Ammon's horn (tissue), 1 donor: ENCODE measurements around the gene ACER2.
A peak's percentile ranks its signal among the peaks of the same experiment; 100 is the strongest.

Experiments used
- DNase-seq: peaks from one replicate; pipeline ENCODE4 v3.0.0-alpha.2; 2016; ENCODE audit warnings: low spot score

ACER2 gene

DNA sequence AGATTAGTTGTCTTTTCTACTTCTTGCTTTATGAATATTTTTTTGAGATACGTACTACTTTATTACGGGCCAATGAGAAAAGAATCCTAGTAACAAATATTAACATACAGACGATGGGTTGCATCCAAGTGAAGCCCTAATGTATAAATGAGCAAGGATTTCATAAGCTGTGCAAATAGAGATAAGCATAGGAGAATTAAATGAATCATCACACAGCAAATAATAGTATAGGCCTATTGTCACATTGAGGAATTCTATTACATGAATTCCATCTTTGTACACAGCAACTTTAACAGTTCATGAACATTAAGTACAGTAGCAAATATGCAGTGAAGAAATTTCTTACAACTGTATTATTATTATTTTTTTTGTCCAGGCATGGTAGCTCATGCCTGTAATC is 78.0 kb downstream of the ACER2 start:
- DNase-seq, result no peak

DNA sequence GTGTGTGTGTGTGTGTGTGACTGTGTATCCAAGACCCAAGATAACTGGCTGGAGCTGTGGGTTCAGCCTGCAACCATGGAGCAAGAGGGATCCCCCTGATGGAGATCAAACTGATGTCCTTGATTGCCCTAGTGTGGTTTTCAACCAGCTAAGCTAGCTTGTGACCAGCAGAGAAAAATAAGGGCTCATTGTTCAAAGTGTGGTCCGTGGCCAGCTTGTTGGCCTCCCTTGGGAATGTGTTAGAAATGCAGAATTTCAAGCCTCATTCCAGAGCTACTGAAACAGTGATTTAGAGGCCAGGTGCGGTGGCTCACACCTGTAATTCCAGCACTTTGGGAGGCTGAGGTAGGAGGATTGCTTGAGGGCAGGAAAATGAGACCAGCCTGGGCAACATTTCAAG is 79.9 kb downstream of the ACER2 start:
- peak; percentile 88 for DNase-seq

DNA sequence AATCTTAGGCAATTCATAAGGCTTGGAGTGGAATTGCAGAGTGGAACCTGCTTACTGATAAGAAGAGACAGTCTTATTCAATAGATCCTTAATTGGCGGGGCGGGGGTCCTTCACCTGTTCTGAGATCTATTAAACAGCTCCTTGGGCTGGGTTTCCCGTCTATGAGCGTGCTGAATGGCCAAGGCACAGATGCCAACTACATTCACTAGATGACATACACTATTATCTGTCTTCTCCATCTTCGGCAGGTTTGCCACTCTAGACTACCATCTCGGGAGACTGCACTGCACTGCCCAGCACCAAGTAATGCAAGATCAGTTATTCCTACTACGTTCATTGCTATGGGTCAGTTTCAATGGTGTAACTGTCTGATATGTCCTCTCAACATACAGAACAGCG is 81.5 kb downstream of the ACER2 start:
- DNase-seq, result no peak

DNA sequence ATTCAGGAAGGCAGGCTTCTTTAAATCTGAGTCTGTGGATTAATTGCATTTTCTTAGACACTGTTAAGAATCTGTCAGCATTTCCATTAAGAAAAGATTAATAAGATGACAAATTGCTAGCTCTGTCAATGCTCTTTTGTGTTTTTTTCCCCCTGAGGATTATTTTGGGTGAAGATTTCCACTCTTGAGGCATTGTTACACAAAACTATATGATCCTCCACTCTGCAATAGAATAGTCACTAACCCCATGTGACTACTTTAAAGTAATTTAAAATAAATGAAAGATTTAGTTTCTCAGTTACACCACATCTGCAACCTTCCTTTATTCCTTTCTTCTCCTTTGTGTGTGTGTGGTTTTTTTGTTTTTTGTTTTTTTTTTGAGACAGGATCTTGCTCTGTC is 82.0 kb downstream of the ACER2 start:
- no peak for DNase-seq

DNA sequence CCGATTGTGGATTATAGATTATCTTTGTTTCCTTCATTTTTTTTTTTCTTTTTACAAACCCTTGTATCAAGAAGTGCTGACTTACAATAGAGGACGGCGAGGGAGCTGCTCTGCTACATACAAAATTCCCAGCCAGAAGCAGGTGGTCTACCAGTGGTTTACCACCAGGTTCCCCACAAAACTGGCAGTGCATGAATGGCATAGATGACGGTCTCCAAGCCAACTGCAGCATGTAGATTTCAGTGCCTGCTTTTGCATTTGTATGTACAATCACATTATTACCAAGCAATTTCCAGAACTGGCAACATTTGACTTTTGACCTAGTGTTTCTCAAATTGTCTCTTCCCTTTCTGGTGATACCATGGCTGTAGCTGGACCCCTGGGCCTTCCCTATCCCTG is 84.0 kb downstream of the ACER2 start:
- no peak for DNase-seq

DNA sequence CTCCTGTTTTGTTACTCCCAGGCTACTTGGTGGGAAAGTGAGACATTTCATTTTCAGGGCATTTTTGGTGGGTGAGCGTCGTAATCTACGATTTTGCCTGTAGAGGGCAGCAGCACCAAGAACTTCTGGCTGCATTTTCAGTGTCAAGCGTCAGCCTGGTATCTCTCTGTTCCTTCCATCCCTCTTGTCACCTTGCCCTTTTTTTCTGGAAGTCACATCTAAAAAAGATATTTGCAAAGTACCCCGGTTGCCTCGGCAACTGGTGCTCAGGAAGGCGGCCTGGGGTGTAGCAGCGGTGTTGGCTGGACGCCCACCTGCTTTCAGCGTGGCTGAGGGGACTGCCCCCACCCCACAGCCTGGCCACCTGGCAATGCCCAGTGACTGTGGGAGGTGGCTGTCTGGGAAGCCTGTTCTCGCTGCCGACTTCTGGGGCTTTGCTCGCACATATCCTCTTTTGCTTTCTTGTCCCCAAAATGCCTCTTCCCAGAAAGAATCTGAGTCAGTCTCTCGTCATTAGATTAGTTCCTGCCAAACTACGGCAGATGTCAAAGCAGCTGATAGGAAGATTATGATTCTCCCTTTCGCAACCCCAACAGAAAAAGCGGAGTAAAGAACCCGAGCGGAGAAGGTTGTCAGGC is 84.5 kb downstream of the ACER2 start:
- peak; percentile 90 for DNase-seq

DNA sequence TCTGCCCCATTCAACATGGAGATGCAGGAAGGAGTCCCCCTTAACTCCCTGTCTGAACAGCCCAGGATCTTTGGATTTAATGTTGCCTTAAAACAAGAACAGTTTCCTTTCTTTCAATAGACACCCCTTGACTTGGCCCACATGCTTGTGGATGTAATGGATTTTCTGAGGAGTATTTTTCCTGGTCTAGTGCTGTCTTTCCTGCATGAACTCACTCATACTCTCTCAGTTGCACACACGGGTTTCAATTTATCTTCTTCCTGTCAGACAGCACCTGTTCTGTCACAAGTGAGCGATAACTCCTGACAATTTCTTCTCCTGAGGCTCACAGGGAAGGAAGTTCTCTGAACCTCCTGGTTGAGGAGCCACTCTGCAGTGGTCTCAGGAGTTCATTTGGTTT is 85.1 kb downstream of the ACER2 start:
- no peak for DNase-seq

DNA sequence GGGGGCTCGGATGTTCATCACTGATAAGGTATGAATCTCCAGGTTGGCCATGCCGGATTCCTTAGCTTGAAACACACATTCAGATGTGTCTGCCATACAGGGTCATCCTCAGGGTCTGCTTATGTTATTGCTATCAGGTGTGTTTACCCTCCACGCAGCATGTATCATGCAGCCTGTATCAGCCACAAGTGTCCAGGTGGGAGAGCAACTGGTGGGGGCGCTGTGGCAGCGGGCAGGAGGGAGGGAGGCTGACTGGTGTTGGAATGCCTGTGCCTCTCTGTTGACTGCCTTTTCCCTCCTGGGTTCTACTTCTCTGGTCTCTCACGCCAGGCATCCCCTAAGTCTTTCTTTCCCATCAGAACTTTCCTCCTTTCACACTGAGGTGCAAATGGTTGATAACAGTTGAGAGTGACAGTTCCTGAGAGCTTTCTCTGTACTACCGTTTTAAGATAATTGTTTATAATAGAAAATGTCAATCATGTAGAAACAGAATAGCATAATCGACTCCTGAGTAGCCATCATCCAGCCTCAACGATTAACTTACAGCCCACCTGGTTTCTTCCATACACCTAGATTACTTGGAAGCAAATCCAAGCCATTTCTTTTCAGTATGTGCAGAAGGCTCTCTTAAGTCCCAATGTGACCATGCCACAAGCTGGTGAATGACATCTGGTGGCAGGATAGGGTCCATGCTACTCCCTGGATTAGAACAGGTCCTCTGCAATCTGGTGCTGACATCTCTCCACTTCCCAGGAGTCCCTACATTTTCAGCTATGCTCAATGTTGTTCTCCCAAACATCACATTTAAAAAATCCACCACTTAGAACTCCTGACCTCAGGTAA is 86.6 kb downstream of the ACER2 start:
- DNase-seq, result no peak

DNA sequence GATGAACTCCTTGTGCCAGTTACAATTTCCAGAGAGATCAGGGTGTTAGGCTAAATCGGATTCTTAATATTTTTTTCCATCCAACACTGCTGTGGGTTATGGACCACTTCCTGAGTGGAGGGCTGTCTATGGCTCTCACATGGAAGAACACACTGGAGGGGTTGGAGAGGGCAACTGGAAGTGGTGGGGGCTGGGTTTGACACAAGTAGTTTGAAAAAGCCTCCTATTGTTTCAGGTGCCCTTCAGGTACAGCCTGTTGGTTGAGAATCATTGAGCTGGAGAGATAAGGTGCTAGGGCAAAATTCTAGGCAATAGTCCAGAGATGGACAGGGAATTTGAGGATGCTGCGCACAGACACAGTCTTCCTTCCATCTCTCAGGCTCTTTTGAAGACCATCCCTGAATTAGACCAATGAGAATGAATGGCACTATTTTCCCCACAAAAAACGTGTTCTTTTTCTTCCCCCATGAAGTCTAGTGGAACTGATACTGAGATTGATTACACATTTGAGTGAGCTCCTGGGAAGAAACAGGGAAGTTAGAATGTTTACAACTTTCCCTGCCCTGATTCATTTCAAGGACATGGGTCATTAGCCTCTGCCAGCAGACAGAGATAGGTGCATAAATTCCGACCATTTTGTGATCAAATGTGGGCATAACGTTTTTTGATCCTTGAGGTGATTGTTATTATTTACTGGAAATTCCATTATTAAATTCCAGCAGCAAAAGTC is 87.7 kb downstream of the ACER2 start:
- DNase-seq, result no peak

DNA sequence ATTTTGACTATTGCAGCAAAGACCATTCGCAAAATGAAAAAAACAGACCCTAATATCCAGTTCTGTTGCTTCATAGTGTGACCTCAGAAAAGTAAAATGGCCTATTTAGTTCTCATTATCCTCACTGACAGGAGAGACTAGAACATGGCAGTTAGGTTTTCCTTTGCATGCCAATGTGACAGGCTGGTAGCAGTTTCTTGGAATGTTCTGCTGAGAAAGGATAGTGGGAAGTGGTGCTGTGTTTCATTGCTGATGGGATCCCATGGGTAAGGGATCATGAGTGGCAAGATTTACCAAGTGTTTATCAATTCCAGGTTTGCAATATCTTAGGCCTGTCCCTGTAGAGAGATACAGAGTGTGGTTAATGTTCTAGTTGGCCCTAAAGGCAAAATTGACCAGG is 88.5 kb downstream of the ACER2 start:
- DNase-seq, result no peak

DNA sequence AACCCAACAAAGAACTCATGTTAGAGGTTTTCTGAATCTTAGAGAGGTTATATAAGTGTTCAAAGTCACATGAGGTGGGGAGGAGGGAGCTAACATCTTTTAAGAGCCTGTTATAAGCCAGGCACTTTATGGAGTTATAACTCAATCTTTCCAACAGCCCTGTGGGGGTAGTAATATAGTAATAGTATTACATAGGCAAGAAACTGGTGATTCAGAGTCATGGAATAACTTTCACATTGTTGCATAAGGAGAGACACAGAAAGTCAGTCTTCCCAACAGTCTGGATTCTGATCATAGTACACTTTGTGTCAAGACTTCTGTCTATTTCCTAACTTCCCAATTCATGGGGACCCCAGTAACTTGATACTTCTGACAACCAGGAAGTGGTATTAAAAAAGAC is 89.2 kb downstream of the ACER2 start:
- no peak for DNase-seq
